DMS153 treated with DMSO at 0.1 percent for 48 hours (cell line): ENCODE measurements around the gene CHST13.

Source experiments
- DNase-seq: peaks from one replicate; lab custom pipeline; 2025; ENCODE audit not compliant: unreplicated experiment; lab: John Stamatoyannopoulos, UW

Gene CHST13

DNA sequence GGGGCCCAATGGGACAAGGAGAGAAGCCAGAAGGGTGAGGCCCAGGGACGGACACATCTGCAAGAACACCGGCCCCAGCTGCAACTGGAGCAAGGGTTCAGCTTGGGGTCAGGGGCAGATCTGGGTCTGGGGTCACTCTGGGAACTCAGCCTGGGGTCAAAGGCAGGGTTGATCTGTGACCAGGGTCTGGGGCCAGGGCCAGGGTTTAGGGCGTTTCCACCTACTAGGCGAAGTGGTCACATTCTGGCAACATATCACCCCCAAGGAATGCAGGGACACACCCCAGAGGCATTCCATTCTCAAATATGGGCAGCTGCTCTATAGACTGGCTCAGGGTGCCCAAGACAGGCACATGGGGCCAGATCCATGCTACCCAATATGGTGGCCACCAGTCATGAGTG, 15.4 kb upstream of the CHST13 start:
- no peak for DNase-seq

DNA sequence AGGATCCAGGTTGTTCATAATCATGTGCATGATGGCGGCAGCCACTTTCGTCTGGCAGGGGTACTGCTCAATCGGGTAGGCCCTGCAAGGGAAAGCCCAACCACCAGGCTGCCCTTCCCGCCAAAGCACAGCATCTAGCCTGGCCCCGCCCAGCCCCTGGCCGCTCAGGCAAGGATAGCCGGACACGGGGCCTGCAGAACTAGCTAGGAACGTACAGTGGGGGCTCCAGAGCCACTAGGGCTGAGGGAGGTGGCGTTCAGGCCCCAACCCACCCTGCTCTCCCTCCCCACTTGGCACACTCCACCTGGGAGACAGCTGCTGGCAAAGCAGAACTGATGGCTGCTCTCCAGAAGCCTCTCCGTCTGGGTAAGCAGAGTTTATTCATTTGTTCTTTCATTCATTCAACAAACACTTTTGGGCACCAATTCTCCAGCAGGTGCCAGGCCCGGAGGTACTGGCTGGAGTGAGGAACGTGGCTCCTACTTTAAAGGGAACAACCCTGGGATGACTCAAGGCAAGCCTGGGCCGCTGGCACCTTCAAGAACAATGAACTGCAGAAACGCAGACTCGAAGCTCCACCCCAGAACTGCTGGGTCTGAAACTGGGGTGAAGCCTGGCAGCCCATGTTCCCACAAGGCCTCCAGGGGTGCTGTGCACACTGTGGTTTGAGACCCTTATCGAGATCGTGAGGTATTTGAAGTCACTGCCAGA, 14.2 kb upstream of the CHST13 start:
- no peak for DNase-seq

- DNase-seq = no peak
These were observed 13.5 kb upstream of the CHST13 start for GRCh38 chr3:126510308-126510910.

DNA sequence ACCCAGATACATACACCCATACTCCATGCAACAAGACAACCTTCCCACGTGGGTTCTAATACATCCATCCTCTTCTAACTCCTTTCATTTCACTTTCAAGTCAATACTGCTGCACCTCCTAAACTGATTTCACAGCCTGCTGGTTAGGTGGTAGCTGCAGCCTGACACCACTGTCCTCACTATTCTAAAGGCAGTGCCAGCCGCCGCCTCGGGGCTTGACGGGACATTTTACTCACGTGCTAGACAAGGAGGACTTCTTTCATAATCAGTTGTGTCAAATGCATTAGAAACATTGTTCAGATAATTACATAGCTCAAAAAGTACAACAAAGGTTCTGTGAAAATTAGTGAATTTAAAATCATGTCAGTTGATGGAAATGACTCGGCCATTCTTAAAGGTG, 12.7 kb upstream of the CHST13 start:
- DNase-seq = no peak

DNA sequence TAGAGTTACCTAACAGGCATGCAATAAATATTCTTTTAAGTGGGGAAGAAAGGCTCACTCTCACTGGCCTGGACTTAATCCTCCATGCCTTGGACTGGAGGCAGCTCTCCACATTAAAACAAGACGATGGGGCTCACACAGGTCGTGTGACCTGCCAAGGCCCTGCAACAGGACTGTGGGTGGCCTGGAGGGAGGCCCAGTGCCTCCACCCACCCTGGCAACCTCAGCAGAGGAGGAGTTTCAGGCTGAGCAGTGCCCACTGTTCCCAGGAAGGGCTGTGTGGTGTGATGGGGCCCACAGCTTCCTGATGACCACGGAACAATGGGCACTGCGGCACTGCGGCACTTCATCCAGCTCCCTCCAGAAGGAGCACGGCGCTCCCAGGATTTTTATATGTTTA, 11.9 kb upstream of the CHST13 start:
- no peak for DNase-seq

GRCh38 chr3:126512916-126513650, 10.9 kb upstream of the CHST13 start:
- DNase-seq = no peak

- no peak for DNase-seq
These were observed 9.8 kb upstream of the CHST13 start for GRCh38 chr3:126514161-126514560.

- DNase-seq = no peak
These were observed 8.8 kb upstream of the CHST13 start for GRCh38 chr3:126515066-126515706.

DNA sequence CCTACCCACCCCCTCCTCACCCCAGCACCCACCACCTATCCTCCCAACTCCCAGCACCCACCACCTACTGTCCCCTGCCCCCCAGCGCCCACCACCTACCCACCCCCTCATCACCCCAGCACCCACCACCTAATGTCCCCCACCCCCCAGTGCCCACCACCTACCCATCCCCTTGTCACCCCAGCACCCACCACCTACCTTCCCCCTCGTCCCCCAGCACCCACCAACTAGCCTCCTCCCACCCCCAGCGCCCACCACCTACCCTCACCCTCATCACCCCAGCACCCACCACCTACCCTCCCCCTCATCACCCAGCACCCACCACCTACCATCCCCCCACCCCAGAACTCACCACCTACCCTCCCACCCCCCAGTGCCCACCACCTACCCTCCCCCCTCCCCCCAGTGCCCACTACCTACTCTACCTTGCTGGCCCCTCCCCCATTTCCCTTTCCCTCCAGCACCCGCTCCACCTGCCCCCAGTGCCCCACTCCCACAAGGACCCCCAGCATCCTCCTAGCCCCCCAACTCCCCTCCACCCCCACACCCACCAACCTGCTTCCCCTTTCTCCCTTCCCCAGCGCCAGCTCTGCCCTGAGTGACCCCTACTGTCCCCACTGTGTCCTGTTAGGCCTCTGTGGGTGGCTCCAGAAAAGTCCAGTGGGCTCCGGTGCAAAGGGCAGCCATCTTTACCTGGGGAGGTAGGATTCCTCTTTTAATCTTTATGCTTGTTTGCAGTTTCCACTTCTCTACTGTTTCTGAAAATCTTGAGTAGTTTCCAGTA, 7.6 kb upstream of the CHST13 start:
- DNase-seq = no peak

DNA sequence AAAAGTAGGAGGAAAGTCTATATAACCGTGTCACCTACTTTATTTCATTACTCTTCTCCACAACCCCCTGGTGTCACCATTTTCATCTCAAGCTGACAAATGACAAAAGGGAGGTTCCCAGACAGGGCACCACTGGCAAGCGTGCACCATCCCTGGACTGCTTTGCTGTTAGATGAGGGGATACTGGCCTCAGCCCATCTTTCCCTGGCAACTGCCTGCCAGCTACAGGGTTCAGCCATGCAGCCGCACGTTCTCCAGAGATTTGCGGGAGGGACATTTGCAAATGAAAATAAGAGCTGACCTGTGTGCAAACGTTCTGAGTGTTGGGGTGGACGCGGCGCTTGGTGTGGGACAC, 7.0 kb upstream of the CHST13 start:
- no peak for DNase-seq

- DNase-seq = no peak
These were observed 6.5 kb upstream of the CHST13 start, which contains the start of gene UROC1 for GRCh38 chr3:126517291-126517951. TSS of gene UROC1 (minus strand) at chr3:126517773. CDS start at chr3:126517719, 54 bp downstream.

- no peak for DNase-seq
These were observed 5.8 kb upstream of the CHST13 start for GRCh38 chr3:126517986-126518778.

DNA sequence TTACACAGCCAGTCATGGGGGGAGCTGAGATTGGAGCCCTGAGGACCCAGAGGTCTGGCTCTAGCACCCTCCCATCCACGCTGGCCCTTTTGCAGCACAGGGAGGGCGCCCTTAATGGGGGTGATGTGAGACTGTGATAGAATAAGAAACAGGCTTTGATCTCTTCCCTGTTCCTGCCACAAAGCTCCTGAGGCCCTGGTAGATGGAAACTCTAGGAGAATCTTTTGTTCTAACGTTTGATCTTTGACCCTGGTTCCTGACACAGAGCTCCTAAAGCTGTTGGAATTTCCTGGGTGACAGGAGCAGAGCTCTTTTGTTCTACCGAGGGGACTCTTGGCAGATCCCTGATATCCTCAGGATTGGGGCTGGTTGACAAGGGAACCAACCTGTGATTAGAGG, 5.2 kb upstream of the CHST13 start:
- no peak for DNase-seq

DNA sequence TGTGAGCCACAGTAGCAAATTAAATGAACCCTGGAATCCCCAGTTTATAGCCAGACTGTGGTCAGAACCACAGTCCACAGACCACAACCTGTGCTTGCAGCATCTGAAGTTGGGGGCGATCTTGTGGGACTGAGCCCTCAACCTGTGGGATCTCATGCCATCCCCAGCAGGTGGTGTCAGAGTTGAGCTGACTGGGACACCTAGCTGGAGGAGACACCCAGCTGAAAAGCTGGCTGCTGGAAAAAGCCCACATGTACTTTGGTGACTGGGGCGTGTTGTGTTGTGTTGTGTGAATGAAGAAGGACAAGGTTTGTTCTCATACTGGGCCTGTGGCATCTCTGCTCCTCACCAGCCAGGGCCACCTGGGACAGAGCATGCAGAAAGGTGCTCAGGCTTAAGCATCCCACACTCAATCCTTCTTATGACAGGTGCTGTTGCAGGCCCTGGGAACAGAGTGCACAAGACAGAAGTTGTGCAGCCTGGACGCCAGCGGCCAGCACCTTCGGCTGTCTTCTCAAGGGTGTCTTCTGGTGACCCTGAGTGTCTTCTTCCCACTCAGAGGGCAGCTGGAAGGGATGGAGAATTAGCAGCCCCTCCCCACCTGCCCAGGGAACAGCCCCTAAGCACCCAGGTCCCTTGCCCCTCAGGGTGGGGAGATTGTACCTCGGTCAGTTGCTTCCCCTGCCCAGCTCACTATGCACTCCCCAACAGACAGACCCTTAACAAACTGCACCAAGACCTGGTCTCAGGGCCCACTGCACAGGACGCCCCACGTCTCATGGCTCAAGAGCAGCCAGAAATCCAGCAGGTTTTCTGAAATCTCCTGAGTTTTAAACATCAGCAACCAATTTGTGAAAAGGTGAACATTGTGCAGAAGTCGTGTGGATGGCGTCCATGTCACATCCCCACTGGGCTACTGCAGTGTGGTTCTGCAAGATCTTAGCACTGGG, 4.2 kb upstream of the CHST13 start:
- no peak for DNase-seq

- no peak for DNase-seq
These were observed 2.6 kb upstream of the CHST13 start for GRCh38 chr3:126521122-126521891.

DNA sequence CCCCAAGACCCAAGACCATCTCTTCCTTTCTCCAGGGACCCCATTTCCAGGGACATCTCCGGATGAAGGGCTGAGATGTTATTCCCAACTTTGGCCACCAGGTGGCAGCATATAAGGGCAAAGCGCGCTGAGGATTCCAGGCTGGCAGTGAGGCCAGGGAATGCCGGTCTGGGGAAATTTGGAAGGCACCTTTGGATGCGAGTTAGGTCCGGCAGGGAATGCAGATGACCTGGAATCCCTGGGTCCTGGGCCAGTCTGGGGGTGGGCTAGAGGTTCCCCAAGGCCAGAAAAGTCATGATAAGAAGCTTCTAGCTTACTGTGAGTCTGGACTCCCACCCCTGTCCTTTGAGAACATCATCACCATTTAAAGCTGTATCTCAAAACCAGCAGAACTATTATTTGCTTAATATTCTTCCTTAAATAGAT, 1.6 kb upstream of the CHST13 start:
- peak; percentile 49 for DNase-seq

DNA sequence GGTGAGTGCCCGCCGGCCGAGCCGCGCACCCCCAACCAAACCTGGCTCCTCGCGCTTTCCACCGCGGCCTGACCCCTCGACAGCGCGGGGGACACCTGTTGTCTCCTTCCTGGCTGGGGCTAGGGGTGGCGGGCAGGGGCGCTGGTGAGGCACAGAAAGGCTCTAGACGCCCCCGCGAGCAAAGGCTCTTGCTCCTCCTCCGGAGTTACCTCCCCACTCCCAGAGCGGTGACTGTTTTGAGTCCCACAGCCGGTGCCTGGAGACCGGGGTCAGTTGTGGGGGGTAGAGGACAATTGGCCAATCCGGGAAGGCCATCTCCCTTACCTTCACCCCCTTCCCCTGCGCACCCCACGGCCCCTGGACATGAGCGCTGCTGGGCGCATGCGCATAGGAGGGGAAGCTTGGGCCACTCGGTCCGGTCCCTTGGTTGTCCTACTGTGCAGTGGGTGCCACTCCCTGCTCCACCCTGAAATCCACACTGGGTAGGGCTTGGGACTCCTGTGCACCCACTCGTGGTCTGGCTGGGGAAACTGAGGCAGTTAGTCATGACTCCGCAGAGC, 554 bp downstream of the CHST13 start:
- DNase-seq = no peak
